Ishikawa (cell line): ENCODE measurements around the gene MAP7.

Source experiments
- CEBPB ChIP-seq: IDR thresholded peaks from 2 replicates; pipeline ENCODE4 v1.6.1; 2012
- CREB1 ChIP-seq: IDR thresholded peaks from 2 replicates; pipeline ENCODE4 v1.6.1; 2012; ENCODE audit warnings: low read depth
- EGR1 ChIP-seq: IDR thresholded peaks from 2 replicates; pipeline ENCODE4 v1.6.1; 2012
- EP300 ChIP-seq: IDR thresholded peaks from 2 replicates; pipeline ENCODE4 v1.6.1; 2012; ENCODE audit warnings: borderline replicate concordance
- FOXM1 ChIP-seq: IDR thresholded peaks from 2 replicates; pipeline ENCODE4 v1.6.1; 2012; ENCODE audit warnings: low read depth, borderline replicate concordance
- MAX ChIP-seq: IDR thresholded peaks from 2 replicates; pipeline ENCODE4 v1.6.1; 2012
- NFIC ChIP-seq: IDR thresholded peaks from 2 replicates; pipeline ENCODE4 v1.6.1; 2012
- RAD21 ChIP-seq: IDR thresholded peaks from 2 replicates; pipeline ENCODE4 v1.6.1; 2012; ENCODE audit warnings: low read depth
- REST ChIP-seq: IDR thresholded peaks from 2 replicates; pipeline ENCODE4 v1.6.1; 2012; ENCODE audit warnings: low read depth, mild to moderate bottlenecking
- TAF1 ChIP-seq: IDR thresholded peaks from 2 replicates; pipeline ENCODE4 v1.6.1; 2012; ENCODE audit warnings: low read depth, mild to moderate bottlenecking
- TCF12 ChIP-seq: IDR thresholded peaks from 2 replicates; pipeline ENCODE4 v1.6.1; 2012; ENCODE audit warnings: low read depth
- TEAD4 ChIP-seq: IDR thresholded peaks from 2 replicates; pipeline ENCODE4 v1.6.1; 2012
- USF1 ChIP-seq: IDR thresholded peaks from 2 replicates; pipeline ENCODE4 v1.6.1; 2012
- YY1 ChIP-seq: IDR thresholded peaks from 2 replicates; pipeline ENCODE4 v1.6.1; 2012; ENCODE audit warnings: low read depth
- ZBTB7A ChIP-seq: IDR thresholded peaks from 2 replicates; pipeline ENCODE4 v1.6.1; 2012; ENCODE audit warnings: low read depth

Gene MAP7

GRCh38 chr6:136445063-136445462, 105.2 kb downstream of the MAP7 start:
- TF ChIP-seq RAD21 (no peak), EP300 (no peak), YY1 (no peak), CEBPB (no peak)

- TF ChIP-seq EGR1: no peak
- no peak for TF ChIP-seq YY1
- no peak for TF ChIP-seq FOXM1
- TF ChIP-seq ZBTB7A: no peak
- TF ChIP-seq RAD21: no peak
- no peak for TF ChIP-seq TEAD4
- no peak for TF ChIP-seq EP300
- no peak for TF ChIP-seq REST
Observed at GRCh38 chr6:136440203-136440602, 110.0 kb downstream of the MAP7 start.

- no peak for TF ChIP-seq USF1
- no peak for TF ChIP-seq REST
- TF ChIP-seq EGR1: no peak
- no peak for TF ChIP-seq TEAD4
- TF ChIP-seq FOXM1: no peak
- TF ChIP-seq ZBTB7A: no peak
- no peak for TF ChIP-seq YY1
- no peak for TF ChIP-seq EP300
- no peak for TF ChIP-seq RAD21
Observed at GRCh38 chr6:136439514-136440190, 110.6 kb downstream of the MAP7 start.

- TF ChIP-seq YY1 (no peak), CEBPB (0 out of 2 replicates have a peak, but pooled peaks have one; percentile 14)
Observed at GRCh38 chr6:136438441-136438840, 111.8 kb downstream of the MAP7 start.

- no peak for TF ChIP-seq EGR1
- TF ChIP-seq REST: no peak
- no peak for TF ChIP-seq TCF12
- TF ChIP-seq ZBTB7A: no peak
- no peak for TF ChIP-seq EP300
- TF ChIP-seq RAD21: no peak
- TF ChIP-seq TAF1: no peak
- no peak for TF ChIP-seq CREB1
- no peak for TF ChIP-seq FOXM1
- TF ChIP-seq YY1: no peak
- no peak for TF ChIP-seq MAX
- TF ChIP-seq CEBPB: no peak
Observed at GRCh38 chr6:136437246-136437645, 113.0 kb downstream of the MAP7 start.

- TF ChIP-seq CEBPB (no peak), TEAD4 (no peak), RAD21 (no peak), ZBTB7A (no peak), REST (no peak), NFIC (no peak), YY1 (no peak)
Observed at GRCh38 chr6:136435101-136435500, 115.1 kb downstream of the MAP7 start.
